ENCODE measurements around the gene SHE.

DNA sequence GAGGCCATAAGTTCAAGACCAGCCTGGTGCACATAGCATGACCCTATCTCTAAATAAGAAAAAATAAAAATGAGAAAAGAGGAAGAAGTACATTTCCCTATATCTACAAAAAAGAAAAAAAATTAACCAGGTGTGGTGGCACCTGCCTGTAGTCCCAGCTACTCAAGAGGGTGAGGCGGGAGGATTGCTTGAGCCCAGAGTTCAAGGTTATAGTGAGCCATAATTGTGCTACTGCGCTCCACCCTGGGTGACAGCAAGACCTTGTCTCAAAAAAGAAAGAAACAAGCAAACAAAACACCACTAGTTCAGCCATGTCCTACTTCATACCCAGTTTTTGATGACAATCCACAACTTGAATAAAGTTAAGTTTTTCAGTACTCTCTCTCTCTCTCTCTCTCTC, 30.9 kb downstream of the SHE start:
- TF ChIP-seq GATA2 (IDR thresholded peaks at IDR 0.05; ENCODE audit: low read depth, low read length) (no peak), GATA3 (IDR thresholded peaks at IDR 0.05; ENCODE audit: low read depth, low read length) (no peak)
